HG02870 (cell line): ENCODE results near the gene CD63.

Source experiments
- ATAC-seq: cut with Tn5 transposase; IDR thresholded peaks from one replicate; pipeline ENCODE4 v1.9.1; 2021; ENCODE audit warnings: mild to moderate bottlenecking, moderate library complexity; ENCODE audit not compliant: unreplicated experiment

The CD63 gene

GRCh38 chr12:55722948-55723347, 5.9 kb downstream of the CD63 start:
- no peak for ATAC-seq

GRCh38 chr12:55721601-55722213, 7.1 kb downstream of the CD63 start:
- no peak for ATAC-seq

DNA sequence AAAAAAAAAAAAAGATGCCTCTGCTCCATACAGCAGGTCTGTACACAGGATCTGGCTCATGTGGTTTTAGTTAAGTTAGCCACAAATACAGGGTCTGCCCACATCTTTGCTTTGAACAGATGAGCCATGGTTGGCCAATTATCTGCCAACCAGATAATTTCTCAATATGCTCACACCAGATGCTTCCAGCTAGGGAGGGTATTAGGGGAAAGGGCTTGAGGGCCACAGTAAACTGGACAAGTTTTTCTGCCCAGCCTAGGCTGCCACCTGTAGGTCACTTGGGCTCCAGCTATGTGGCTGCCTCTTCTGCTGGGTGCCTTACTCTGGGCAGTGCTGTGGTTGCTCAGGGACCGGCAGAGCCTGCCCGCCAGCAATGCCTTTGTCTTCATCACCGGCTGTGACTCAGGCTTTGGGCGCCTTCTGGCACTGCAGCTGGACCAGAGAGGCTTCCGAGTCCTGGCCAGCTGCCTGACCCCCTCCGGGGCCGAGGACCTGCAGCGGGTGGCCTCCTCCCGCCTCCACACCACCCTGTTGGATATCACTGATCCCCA, 7.8 kb downstream of the CD63 start:
- ATAC-seq: no peak

GRCh38 chr12:55720071-55720564, 8.7 kb downstream of the CD63 start, which contains the start of gene RDH5:
Gene RDH5 (plus strand): TSS chr12:55720393. CDS start chr12:55721185, 792 bp downstream.
- no peak for ATAC-seq

DNA sequence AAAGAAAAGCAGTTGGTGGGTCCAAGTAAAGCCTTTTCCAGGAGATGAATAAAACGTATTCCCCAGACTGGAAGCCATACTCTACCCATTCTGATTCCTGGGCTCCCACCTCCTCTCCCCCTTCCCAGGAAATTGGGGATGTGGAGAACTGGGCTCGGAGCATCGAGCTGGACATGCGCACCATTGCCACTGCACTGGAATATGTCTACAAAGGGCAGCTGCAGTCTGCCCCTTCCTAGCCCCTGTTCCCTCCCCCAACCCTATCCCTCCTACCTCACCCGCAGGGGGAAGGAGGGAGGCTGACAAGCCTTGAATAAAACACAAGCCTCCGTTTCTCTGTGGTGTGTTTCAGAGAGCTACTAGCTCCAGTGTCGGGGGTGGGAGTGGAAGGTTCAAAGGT, 9.4 kb downstream of the CD63 start:
- ATAC-seq: no peak

DNA sequence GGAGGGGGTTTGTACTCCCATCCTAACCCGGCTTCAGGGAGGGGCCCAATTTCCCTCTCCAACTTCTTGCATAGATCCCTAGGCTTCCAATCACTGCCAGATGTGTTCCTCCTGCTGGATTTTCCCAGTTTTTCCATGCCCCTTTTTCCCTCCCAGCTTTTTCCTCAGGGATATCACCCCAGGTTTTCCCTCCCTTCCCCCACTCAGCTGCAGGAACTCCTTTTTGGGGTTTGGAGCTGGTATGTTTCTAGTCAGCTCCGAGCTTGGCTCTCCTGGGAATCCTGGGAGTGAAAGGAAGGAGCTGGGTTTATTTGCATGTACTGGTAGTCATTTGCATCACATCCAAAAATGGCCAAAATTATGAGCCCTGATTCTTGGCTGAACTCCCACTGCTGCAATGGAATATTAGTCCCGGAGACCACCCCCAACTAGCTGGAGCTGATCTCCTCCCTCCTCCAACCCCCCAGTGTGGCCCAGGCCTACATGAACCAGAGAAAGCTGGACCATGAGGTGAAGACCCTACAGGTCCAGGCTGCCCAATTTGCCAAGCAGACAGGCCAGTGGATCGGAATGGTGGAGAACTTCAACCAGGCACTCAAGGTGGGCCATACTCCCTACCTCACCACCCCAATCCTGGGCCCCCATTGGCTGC, 10.1 kb downstream of the CD63 start:
- no peak for ATAC-seq

DNA sequence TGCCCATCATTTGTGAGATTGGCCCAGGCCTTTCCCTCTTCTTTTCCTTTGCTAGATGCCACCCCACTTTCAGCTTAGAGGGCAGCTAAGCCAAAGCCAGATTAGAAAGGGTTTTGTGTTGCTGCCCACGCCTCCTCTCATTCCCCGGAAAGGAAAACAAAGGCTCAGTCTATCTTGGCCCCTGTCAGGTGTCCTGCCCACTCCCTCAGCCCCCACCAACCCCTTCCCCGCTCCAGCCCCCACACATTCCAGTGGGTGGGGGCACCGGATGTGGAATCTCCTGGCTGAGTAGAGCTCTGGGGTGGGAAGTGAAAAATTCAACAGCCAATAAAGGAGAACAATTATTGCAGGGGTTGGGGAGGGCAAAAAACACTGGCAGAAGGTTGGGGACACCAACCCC, 10.8 kb downstream of the CD63 start:
- no peak for ATAC-seq

- ATAC-seq: no peak
These were observed 11.5 kb downstream of the CD63 start for GRCh38 chr12:55717011-55718007.

DNA sequence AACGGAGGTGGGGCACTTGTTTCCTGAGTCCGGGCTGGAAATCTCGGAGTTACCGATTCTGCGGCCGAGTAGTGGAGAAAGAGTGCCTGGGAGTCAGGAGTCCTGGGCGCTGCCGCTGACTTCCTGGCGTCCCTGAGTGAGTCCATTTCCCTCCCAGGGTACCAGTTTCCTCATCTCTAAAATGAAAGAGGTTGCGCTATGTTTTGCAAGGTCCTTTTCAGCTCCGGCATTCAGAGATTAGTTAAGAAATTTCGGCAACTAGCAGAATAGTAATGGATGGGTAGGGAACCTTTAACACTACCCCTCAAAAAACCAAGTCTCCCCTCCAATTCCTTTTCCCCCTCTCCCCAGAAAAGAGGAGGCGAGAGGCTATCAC, 12.2 kb downstream of the CD63 start:
- no peak for ATAC-seq

- ATAC-seq: peak; percentile 92
These were observed 12.8 kb downstream of the CD63 start, which contains the start of gene BLOC1S1 for GRCh38 chr12:55715833-55716581. Gene BLOC1S1 (plus strand): TSS chr12:55716046. CDS start chr12:55716052, 6 bp downstream.

DNA sequence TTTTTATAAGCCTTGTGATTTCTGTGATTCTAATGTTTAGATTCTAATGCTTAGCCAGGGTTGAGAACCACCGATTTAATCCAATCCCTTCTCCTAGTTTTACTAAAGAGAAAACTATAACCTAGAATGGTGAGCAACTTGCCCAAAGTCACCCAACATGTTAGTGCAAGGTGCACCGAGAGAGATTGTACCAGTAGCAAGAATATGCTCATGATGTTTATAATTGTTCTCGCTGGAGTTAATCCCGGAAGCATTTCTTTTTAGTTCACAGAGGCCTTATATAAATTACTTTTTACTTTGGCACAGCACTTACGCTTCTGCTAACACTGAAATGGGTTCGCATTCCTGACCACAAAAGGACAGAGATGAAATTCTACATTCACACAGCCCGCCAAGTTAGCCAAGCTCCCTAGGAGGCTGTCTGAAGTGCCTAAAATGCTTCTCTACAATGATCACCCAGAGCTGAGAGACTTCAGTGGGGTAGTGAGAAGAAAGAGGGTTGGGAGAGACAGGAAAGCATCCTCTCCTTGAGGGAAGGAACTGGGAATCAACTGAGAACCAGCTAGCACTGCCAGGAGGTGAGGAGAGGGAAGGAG, 13.5 kb downstream of the CD63 start:
- no peak for ATAC-seq

DNA sequence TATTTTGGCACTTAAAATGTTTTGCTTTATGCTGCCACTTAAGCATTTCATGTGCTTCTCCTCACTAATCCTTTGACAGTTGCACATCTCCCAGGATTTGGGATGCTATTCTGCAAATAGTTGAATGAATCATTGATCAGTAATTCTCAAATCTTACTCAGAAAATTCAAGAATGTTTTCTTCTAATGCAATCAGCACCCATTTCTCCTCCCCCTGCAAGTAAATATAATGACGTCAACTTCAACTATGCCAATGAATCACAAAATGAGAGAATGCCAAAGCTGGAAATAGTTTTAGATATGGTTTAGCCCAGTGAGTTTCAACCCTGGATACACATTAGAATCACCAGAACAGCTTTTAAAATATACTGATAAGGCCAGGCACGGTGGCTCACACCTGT, 15.1 kb downstream of the CD63 start:
- ATAC-seq: no peak

GRCh38 chr12:55712700-55713415, 16.0 kb downstream of the CD63 start:
- no peak for ATAC-seq

DNA sequence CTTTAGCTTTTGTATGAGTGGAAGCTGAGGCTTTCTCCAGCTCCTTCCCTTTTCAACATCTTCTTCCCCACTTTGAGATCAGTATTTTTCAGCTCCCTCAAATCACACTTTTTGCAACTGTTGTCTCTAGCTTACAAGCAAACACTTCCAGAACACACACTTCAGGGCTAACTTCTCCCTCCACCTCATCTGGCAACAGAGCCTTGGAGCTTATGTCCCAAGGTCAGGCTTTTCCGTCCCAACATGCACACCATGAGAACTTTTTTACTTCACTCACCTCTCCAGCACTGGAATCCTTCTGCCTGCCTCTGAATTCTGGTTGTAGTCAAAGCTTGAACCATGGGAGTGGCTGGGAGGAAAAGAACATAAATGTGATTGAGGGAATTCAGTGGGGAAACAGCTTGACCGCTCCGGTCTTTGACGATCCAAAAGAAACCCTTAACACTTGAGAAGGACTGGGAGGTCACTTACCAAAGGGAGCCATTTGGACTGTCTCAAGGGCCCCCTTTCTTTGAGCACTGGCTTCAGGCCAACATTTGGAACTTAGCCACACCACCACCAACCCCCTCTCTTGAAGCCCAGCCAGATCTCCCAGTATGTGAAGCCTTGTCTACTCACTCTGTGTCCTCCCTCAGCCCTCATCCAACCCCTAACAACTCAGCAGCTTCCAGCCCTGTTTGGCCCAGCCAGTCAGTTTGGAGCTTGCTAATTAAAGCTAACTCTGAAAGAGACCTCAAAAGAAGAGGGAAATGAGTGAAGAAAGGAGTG, 16.8 kb downstream of the CD63 start:
- no peak for ATAC-seq

GRCh38 chr12:55708695-55709233, 20.0 kb downstream of the CD63 start:
- no peak for ATAC-seq

DNA sequence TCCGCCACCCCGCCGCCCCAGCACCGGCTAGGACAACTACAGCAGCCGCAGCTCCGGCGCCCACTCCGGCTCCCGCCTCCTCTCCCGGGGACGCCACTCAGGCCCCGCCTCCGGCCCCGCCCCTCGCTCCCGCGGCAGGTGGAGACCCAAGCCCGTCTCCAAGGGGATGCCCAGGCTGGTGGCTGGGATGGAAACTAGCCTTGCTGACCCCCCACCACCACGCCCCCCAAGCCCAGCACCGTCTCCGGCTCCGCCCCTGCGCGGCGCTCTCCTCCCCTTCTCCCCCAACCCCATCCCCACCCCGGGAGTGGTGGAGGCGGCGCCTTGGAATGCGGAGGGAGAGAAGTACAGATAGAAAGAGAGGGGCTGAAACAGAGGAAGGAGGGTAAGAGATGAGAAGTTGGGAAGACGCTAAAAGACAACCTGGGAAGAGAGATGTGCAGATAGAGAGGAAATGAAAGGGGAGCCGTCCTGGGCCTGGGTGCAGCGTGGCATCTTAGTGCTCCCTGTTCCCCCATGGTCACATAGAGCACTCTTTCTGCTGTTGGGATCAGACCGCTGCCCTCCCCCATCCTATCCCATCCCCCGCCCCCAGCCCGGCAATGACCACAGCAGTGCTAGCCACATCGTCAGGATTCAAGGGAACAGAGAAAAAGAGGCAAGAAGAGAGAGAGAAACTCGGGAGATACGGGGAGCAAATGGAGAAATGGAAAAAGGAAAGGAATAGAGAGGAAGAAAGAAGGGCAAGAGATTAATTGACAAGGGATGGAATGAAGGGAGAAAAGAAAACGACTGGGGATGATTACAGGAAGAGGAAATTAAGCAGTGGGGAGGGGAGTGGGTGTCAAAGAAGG, 20.7 kb downstream of the CD63 start, which contains the start of gene ITGA7:
Gene ITGA7, minus strand, starts transcription at position 64 of the 854 bp plus-strand sequence. CDS start 222 bp downstream, outside the sequence.
- peak; percentile 58 for ATAC-seq

DNA sequence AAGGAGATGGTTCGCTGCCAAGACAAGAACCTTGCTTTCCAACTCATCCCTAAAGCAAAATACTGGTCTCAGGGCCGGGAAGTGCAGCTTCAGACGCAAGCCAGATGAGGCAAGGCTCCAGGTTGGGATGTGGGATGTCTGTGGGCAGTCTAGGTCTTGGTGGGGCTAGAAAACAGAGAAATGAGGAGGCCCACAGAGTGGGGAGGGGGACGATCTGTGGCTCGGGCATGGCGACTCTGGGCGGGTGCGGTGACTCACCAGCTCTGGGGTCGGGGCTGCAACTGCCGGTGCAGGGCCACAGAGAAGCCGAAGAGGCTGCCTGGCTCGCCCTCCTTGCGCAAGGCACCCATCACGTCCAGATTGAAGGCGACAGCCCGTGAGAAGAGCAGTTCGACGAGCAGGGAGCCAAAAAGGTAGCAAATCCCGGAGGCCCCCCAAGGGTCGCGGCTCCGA, 21.6 kb downstream of the CD63 start:
- ATAC-seq: no peak
